Neural progenitor cell (in vitro differentiated cells): ENCODE measurements around the gene ACOD1. TPM values are rescaled to one million over a fixed set of nuclear protein-coding genes. Genes with fewer than 3 reads are reported as not detected.

Experiments
- DNase-seq: peaks from one replicate; pipeline ENCODE4 v3.0.0-alpha.2; 2016; ENCODE audit warnings: low spot score
- H2AFZ ChIP-seq: fragments of 200-600 bp; sonication (generic); replicated peaks from 2 replicates; pipeline ENCODE4 v1.6.1; 2016; ENCODE audit warnings: antibody characterized with exemption
- H3F3A ChIP-seq: fragments of 200-600 bp; sonication (generic); 2 replicates; pipeline ENCODE4 v1.6.1; 2016; ENCODE audit warnings: antibody characterized with exemption, low read depth
- H3K27ac ChIP-seq: fragments of 200-600 bp; sonication (generic); 2 replicates; pipeline ENCODE4 v1.5.1; 2016; ENCODE audit warnings: mild to moderate bottlenecking
- H3K27me3 ChIP-seq: fragments of 200-600 bp; sonication (generic); 2 replicates; pipeline ENCODE4 v1.6.1; 2016; ENCODE audit warnings: mild to moderate bottlenecking, moderate library complexity
- H3K36me3 ChIP-seq: fragments of 200-600 bp; sonication (generic); 2 replicates; pipeline ENCODE4 v1.5.1; 2016
- H3K4me1 ChIP-seq: fragments of 200-600 bp; sonication (generic); 2 replicates; pipeline ENCODE4 v1.6.1; 2016; ENCODE audit warnings: mixed run types
- H3K4me2 ChIP-seq: fragments of 200-600 bp; sonication (generic); 2 replicates; pipeline ENCODE4 v1.6.1; 2016
- H3K4me3 ChIP-seq: fragments of 200-600 bp; sonication (generic); 2 replicates; pipeline ENCODE4 v1.5.1; 2016
- H3K79me2 ChIP-seq: fragments of 200-600 bp; sonication (generic); 2 replicates; pipeline ENCODE4 v1.6.1; 2016; ENCODE audit warnings: low read depth
- H3K9ac ChIP-seq: fragments of 200-600 bp; sonication (generic); 2 replicates; pipeline ENCODE4 v1.6.1; 2016
- H3K9me3 ChIP-seq: fragments of 200-600 bp; sonication (generic); 2 replicates; pipeline ENCODE4 v1.5.1; 2016; ENCODE audit warnings: low read depth
- H4K20me1 ChIP-seq: fragments of 200-600 bp; sonication (generic); 2 replicates; pipeline ENCODE4 v1.6.1; 2016; ENCODE audit warnings: low read depth
- H3K27ac Mint-ChIP-seq: 3 replicates; pipeline ENCODE4 v1.8.0; 2021; ENCODE audit warnings: mixed read lengths
- H3K27me3 Mint-ChIP-seq: 2 replicates; pipeline ENCODE4 v1.8.0; 2022; ENCODE audit warnings: low read depth, mild to moderate bottlenecking, inconsistent platforms, moderate library complexity, mixed read lengths; ENCODE audit not compliant: insufficient read depth
- H3K36me3 Mint-ChIP-seq: 3 replicates; pipeline ENCODE4 v1.8.0; 2021; ENCODE audit warnings: mixed read lengths
- H3K4me1 Mint-ChIP-seq: 3 replicates; pipeline ENCODE4 v1.8.0; 2021; ENCODE audit warnings: mixed read lengths
- H3K4me3 Mint-ChIP-seq: 3 replicates; pipeline ENCODE4 v1.8.0; 2021; ENCODE audit warnings: mild to moderate bottlenecking, moderate library complexity, mixed read lengths
- H3K9me3 Mint-ChIP-seq: 3 replicates; pipeline ENCODE4 v1.8.0; 2020; ENCODE audit warnings: mixed read lengths
- CTCF ChIP-seq: fragments of 200-600 bp; sonication (generic); IDR thresholded peaks from 2 replicates; pipeline ENCODE4 v1.5.1; 2017; ENCODE audit warnings: antibody characterized with exemption, mild to moderate bottlenecking
- EZH2 ChIP-seq: fragments of 200-600 bp; sonication (generic); IDR thresholded peaks from 2 replicates; pipeline ENCODE4 v1.6.1; 2017; ENCODE audit warnings: antibody characterized with exemption, mild to moderate bottlenecking, moderate library complexity
- EZH2phosphoT487 ChIP-seq: fragments of 200-600 bp; sonication (generic); IDR thresholded peaks from 2 replicates; pipeline ENCODE4 v1.6.1; 2017; ENCODE audit warnings: antibody characterized with exemption
- total RNA-seq: library from RNA; depleted of rRNA; stranded (reverse); fragments of >200 nt; gene quantifications from 2 replicates; pipeline ENCODE4 v1.2.3, GENCODE V29; 2015; ENCODE audit warnings: low replicate concordance

The ACOD1 gene
- total RNA-seq, 1 donor from 2014 or later, result not detected

- H3K4me1 ChIP-seq, result no peaks in the 10 kb centered on the region
- no peak overlapping the region for H3K4me3 ChIP-seq
- Mint-ChIP-seq H3K27me3 (peaks cover 2% of the 10 kb centered on the region), H3K27ac (no peak overlapping the region), H3K36me3 (no peaks in the 10 kb centered on the region), H3K4me1 (no peaks in the 10 kb centered on the region), H3K9me3 (no peaks in the 10 kb centered on the region), H3K4me3 (no peak overlapping the region)
- H3K79me2 ChIP-seq, result no peaks in the 10 kb centered on the region
- no peaks in the 10 kb centered on the region for H3K36me3 ChIP-seq
- H3K4me2 ChIP-seq, result no peak overlapping the region
- TF ChIP-seq EZH2phosphoT487 (no peak), EZH2 (no peak), CTCF (no peak)
- H3F3A ChIP-seq, result no peaks in the 10 kb centered on the region
- no peaks in the 10 kb centered on the region for H3K9me3 ChIP-seq
- no peak for DNase-seq
- peaks cover 17% of the 10 kb centered on the region for H3K27me3 ChIP-seq
- no peak overlapping the region for H2AFZ ChIP-seq
- H3K9ac ChIP-seq, result no peak overlapping the region
- no peak overlapping the region for H3K27ac ChIP-seq
- no peaks in the 10 kb centered on the region for H4K20me1 ChIP-seq
Observed at GRCh38 chr13:76976490-76976889, 28.2 kb downstream of the ACOD1 start.

- H3K9me3 Mint-ChIP-seq, result no peaks in the 10 kb centered on the region
- no peaks in the 10 kb centered on the region for H3K79me2 ChIP-seq
Observed at GRCh38 chr13:76976929-76977328, 28.6 kb downstream of the ACOD1 start.

GRCh38 chr13:76980075-76980718 is 31.9 kb downstream of the ACOD1 start:
- no peaks in the 10 kb centered on the region for H3K4me1 ChIP-seq
- Mint-ChIP-seq H3K36me3 (no peaks in the 10 kb centered on the region), H3K4me1 (no peaks in the 10 kb centered on the region), H3K4me3 (no peak overlapping the region), H3K9me3 (no peaks in the 10 kb centered on the region), H3K27ac (no peak overlapping the region), H3K27me3 (peaks cover 2% of the 10 kb centered on the region)
- H3K36me3 ChIP-seq, result no peaks in the 10 kb centered on the region
- TF ChIP-seq EZH2phosphoT487, result no peak
- TF ChIP-seq EZH2, result no peak
- no peak for TF ChIP-seq CTCF
- no peak overlapping the region for H3K9ac ChIP-seq
- no peak overlapping the region for H3K4me3 ChIP-seq
- no peaks in the 10 kb centered on the region for H3K79me2 ChIP-seq
- H3K4me2 ChIP-seq, result peak overlapping the region; percentile 62
- no peaks in the 10 kb centered on the region for H3F3A ChIP-seq
- peak; percentile 90 for DNase-seq
- H2AFZ ChIP-seq, result peak overlapping the region; percentile 57
- H3K27ac ChIP-seq, result no peak overlapping the region
- no peaks in the 10 kb centered on the region for H4K20me1 ChIP-seq
- H3K27me3 ChIP-seq, result peaks cover 26% of the 10 kb centered on the region
- H3K9me3 ChIP-seq, result no peaks in the 10 kb centered on the region

More at GRCh38 chr13:76976929-76977328, 28.6 kb downstream of the ACOD1 start:
- no peak overlapping the region for H3K4me2 ChIP-seq
- H2AFZ ChIP-seq, result no peak overlapping the region
- Mint-ChIP-seq H3K4me1 (no peaks in the 10 kb centered on the region), H3K27me3 (peaks cover 3% of the 10 kb centered on the region), H3K4me3 (no peak overlapping the region), H3K27ac (no peak overlapping the region), H3K36me3 (no peaks in the 10 kb centered on the region)
- no peaks in the 10 kb centered on the region for H4K20me1 ChIP-seq
- H3K27ac ChIP-seq, result no peak overlapping the region
- DNase-seq, result no peak
- H3K27me3 ChIP-seq, result peaks cover 22% of the 10 kb centered on the region
- H3K4me1 ChIP-seq, result no peaks in the 10 kb centered on the region
- no peak overlapping the region for H3K4me3 ChIP-seq
- no peak overlapping the region for H3K9ac ChIP-seq
- no peaks in the 10 kb centered on the region for H3K9me3 ChIP-seq
- no peaks in the 10 kb centered on the region for H3K36me3 ChIP-seq
- no peaks in the 10 kb centered on the region for H3F3A ChIP-seq
- no peak for TF ChIP-seq EZH2
- no peak for TF ChIP-seq EZH2phosphoT487
- TF ChIP-seq CTCF, result no peak
